CD4-positive, alpha-beta T cell treated with Interleukin-4 for 1 hour (primary cell): ENCODE results near the gene CDH8.

ENCODE experiments used
- DNase-seq, 2 donors: peaks; one replicate each; pipeline ENCODE4 v3.0.0-alpha.2; 2020 to 2022

The CDH8 gene, protein sequence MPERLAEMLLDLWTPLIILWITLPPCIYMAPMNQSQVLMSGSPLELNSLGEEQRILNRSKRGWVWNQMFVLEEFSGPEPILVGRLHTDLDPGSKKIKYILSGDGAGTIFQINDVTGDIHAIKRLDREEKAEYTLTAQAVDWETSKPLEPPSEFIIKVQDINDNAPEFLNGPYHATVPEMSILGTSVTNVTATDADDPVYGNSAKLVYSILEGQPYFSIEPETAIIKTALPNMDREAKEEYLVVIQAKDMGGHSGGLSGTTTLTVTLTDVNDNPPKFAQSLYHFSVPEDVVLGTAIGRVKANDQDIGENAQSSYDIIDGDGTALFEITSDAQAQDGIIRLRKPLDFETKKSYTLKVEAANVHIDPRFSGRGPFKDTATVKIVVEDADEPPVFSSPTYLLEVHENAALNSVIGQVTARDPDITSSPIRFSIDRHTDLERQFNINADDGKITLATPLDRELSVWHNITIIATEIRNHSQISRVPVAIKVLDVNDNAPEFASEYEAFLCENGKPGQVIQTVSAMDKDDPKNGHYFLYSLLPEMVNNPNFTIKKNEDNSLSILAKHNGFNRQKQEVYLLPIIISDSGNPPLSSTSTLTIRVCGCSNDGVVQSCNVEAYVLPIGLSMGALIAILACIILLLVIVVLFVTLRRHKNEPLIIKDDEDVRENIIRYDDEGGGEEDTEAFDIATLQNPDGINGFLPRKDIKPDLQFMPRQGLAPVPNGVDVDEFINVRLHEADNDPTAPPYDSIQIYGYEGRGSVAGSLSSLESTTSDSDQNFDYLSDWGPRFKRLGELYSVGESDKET

DNA sequence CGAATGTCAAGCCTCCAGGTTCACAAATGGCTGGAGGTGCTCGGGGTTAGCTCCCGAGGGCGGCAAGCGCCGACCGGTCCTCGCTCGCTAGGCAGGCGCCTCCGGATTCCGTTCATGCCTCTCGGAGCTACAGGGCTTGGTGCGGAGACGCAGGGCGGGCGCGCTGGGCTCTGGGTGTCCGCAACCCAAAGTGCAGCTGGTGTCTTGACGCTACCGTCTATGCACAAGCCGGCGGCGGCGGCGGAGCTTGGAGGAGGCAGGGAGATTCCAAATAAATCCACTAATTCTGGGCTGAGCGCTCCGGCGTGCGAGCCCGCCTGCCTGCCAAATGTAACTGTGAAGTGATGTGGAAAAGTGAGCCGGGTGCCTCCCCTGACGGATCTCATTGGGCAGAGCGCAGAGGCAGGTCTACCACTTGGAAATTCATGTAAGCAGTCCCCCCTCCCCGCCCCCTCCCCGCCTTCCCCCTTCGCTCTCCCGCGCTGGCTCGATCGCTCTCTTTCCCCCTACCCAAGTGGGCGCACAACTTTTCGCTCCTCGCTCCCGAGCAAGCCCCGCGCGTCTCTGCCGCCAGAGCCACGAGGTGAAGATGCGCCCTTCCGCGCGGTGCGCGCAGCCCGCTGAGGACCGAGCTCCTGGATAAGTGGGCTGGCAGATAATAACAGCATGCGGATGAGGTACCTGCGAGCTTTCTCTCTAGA is at the start of gene CDH8:
CDH8 (minus strand) TSS at position 338 of the 701 bp plus-strand sequence. CDS start 15,035 bp downstream, outside the sequence.
- DNase-seq, result no peak

DNA sequence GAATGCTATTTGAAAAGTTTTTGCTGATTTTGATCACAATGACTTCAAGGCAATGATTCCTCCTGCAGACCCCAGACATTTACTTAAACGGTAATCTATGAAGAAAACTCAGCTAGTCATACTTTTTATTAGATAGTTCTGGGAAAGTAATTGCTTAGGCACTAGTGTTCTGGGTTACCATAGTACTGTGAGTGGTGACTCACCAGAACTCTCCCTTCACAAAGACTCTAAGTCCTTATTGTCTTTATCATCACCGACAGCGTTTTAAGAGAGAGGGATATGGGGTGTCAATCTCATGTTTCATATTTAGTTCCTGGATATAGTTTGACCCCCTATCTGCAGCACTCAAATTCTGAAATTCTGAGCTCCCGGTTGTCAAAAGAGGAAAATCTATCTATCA is 43.0 kb upstream of the CDH8 start:
- no peak for DNase-seq

DNA sequence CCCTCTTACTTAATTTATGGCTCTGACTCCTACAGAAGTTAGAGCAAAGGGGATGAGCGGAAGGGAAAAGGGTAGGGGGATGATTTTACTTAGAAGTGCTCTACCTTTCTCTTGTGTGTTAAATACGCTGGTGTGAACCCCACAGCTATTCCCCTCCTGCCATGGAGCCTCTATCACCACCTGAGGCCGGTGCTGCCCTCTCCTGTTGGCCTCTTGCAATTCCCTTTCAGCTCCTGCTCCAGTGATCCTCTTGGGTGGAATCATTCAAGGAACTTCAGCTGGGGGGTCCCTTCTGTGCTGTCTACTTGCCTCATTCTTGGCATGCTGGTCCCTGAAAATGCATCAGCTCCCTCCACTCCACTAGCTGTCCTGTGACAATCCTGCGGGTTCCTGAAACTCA is 41.8 kb upstream of the CDH8 start:
- no peak for DNase-seq

DNA sequence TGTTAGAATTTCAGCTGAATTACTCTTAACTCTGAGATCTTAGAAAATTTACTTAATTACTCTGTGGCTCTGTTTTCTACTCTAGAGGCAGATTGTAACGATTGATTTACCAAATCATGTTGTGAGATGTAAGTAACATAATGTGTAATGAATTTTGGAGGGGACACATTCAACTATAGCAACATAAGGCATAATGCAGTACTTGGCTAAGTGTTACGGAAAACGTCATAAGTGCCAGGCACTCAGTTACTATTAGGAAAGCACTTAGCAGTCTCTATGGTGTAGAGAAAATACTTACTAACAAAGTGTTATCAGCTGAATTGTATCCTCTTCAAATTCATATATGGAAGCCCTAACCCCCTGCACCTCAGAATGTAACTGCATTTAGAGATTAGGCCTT is 40.6 kb upstream of the CDH8 start:
- DNase-seq, result no peak

DNA sequence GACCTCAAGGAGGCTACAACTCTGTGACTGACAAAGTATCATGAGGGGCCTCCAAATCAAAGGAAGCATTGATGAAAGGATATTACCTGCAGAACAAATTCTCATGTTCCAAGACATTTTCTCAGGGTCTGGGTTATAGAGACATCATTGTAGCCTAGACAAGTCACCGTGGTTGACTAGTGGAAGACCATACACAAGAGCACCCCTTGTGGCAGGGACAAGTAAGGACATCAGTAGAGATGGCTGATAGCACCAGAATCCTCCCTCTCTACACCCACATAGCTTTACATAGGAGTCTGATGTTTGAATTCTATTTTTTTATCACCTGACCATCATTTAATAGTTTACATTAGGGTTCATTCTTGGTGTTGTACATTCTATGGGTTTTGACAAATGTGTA is 32.5 kb upstream of the CDH8 start:
- DNase-seq, result no peak

DNA sequence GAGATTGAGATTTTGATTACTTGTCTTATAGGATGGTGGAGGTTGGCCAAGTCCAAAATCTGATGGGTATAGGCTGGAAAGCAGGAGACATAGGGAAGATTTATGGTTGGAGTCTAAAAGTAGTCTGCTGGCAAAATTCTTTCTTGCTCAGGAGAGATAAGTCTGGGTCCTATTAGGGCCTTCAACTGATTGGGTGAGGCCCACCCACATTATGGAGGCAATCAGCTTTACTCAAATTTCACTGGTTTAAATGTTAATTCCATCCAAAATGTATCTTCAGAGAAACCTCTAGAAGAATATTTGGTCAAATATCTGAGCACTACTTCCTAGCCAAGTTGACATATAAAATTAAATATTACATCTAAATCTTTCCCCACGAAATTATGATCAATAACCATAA is 31.7 kb upstream of the CDH8 start:
- DNase-seq, result no peak

DNA sequence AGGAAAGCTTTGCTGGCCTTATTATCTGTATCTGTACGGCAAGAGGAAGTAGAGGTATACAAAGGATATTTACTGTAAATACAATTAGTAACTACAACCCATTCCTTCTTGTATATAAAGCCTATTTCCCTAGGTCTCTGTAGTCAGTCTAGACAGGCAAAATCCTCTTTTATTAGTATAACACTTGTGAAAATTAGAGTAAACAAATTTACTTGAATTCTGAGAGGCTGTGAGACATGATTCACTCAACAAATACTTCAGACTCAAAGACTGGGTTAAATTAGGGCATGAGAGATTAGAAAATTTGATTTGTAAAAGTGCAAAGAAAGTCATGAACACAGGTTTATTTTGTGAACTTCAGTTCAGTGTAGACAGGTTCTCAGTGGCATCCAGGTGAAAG is 30.9 kb upstream of the CDH8 start:
- DNase-seq, result no peak

DNA sequence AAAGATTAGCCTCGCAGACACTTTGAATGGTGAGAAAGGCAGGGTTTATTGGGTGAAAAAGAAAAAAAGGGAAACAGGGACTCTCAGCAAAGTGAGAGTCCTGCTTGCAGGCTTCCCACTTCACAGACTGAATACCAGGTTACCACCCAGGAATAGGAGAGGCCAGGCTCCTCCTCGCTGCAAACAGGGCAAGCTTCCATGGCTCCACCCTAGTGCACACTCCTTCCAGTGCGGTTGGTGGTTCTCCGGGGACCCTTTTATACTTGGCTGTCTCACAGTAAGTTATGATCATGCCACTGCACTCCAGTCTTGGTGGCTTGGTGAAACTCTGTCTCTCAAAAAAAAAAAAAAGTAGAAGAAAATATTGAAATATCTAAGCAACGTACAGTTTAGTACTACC is 30.5 kb upstream of the CDH8 start:
- no peak for DNase-seq

DNA sequence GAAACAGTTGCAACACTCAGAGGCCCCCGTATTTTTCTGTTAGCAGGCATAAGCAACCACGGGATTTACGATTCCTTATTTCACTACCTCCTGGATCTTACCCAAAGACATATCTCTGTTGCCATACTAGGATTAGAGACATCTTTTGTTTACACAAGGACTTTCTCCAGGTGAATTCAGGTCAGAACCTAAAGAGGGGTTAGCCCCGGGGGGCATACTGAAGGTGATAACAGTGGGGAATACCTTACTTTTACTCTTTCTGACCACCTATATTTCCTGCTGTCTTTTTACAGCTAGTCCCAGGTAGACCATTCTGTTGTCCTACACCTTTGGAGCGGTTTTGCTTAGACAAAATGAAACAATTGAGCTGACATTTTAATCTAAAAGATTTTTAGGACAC is 27.9 kb upstream of the CDH8 start:
- DNase-seq, result no peak

DNA sequence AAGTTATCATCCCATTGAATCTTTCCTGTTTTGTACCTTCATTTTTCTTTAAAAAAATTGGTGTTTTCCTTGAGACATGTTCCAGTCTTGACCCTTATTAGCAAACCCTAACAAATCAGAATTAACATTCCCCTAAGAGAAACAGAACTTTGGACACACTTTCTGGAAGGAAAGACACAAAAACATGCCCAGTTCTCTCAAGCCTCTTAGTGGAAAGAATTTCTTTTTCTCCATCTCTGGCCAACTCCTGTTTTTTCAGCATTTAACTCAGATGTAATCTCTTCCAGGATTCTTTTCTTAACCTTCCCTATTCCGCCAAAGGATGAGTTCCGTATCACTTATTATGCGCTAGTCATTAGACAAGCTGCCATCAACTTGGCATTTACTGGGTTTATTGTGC is 23.9 kb upstream of the CDH8 start:
- no peak for DNase-seq

DNA sequence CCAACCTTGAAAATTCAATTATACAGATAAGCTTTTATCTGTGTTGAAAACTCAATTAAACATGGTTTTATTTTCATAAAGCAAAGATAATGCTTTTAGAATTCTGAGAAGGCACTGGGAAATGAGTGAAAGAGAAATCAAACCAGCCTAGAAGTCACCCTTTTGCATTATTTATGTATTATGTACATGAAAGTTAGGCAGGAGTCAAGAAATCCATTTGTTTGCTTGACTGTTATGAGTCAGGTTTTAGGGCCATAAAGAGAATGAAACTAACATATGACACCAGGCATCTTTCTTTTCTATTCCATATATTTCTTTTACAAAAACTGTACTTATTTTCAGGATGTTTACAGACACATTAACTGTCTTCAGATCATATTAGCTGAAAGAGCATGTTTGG is 23.3 kb upstream of the CDH8 start:
- DNase-seq, result no peak

DNA sequence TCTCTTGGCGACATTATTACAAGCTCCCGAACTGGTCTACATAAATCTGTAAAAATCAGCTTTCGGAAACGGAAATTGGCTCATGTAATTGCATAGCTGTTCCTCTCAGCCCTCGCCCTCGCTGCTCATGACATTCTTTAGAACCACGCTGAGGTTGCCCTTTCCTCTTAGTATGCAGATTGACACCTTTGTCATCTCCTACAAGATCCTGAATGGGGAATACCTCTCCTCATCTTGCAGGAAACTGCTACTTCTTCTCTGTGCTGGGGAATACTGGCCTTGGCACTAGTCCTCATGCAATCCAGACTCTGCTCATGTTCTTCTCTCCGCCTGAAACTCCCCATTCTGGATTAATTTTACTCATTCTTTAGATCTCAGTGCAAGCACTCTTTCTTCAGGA is 22.2 kb upstream of the CDH8 start:
- no peak for DNase-seq

DNA sequence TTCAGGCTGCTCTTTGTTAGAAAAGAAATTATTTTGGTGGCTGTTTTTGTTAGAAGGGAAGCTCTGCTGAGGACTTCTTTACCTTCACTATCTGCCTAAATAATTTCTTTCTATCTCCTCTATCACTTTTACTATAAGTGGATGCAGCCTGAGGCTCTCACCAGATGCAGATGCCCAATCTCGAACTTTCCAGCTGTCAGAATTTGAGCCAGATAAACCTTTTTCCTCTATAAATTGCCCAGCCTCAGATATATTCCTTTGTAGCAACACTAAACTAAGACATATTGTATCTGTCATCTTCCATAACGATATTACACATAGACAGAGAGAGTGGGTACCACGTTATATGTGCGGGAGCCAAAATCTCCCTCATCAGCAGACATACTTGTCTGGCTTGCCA is 15.7 kb upstream of the CDH8 start:
- no peak for DNase-seq

DNA sequence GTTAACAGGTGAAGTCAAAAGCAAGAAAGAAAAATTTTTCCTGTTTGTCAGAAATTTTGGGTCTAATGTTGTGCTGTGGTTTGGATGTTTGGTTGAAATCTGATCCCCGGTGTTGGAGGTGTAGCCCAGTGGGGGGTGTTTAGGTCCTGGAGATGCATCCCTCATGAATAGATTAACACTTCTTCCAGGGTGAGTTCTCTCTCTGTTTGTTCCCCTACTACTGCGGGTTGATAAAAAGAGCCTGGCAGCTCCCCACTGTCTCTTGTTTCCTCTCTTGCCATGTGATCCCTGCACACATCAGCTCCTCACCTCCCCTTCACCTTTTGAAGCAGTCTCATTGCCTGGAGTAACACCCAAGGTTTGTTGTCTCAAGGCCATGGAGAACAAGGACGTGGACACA is 14.6 kb upstream of the CDH8 start:
- no peak for DNase-seq

DNA sequence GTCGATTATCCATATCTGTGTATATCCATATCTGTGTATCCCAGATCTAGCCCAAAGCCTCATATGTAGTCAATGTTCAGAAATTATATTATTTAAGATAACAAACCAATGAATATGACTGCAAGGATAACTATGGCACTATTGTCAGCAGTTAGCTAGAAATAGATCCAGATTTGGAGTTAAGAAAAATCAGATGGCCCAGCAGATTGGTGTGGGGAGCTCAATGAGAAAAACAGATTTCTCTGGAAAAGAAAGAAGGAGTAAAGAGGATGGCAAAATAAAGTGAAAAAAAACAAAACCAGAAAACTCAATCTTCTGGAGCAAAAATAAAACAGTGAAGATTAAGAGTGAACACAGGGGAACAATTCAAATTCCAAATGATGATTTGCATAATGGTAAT is 10.6 kb upstream of the CDH8 start:
- no peak for DNase-seq

DNA sequence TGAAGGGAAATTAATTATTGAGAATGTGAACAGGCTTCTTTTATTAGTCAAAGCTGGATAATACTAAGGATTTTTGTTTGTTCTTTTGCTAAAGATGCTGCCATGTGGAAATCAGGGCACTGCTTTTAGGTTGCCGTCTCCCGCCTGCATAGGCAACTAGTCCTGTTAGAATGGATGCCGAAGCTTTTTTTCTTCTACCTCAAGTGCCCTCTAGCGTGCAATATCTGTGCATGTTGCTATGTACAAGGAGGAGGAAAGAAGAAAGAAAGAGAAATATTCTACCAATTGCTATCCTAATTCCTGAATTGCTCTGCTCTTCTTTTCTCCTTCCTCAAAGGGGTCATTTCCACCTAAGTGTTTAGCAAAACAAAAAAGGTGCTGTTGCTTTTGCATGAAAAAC is 5.2 kb upstream of the CDH8 start:
- DNase-seq, result no peak

DNA sequence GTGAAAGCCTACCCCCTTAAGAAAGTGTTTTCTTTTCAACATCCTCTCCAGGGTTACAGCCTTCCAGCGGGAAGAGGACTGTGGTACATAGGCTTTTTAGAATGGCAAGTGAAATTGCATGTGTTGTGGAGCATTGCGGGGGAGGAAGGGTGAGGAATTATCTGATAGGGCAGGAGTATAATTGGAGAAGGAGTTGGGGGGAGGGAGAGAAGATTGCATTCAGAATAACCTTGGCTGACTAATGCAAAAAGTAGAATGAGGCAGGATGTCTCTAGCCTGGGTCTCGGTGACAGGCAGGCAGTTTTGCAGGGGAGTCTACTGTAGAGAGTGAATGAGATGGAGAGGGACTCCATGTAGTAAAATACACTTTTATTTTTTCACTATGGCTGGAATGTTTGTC is 2.4 kb upstream of the CDH8 start:
- no peak for DNase-seq

DNA sequence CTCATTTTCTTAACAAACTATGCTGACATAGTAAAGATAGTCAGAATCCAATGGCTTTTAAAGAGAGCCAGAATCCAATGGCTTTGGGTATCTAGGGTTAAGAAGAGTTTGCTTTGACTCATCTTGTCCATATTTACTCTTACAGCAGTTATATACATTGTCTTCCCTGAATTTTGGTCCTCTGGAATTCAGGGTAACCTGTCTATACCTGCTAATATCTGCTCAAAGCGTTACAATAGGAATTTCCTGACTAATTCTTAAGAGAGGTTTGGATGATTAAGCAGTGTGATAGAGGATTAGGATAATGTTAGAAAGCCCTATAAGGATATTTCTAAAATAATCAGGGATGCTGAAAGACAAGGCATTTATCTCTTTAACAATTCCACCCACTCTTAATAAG is 2.0 kb upstream of the CDH8 start:
- DNase-seq, result no peak

DNA sequence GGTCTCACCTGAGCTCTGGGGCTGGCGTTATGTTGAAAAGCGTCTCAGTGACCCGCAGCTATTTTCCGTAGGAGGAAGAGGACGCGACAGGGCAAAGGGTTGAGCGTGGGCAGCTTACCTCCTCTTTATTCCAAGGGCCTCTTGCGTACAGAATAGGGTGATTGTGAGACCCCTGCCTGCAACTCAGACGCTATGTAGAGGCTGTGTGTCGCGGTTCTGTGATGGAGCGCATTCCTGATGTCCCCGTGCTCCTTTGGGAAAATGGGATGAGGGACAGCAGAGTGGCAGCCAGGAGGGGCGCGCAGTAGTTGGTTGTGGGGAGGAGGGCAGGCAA is 531 bp upstream of the CDH8 start:
- DNase-seq, result no peak

DNA sequence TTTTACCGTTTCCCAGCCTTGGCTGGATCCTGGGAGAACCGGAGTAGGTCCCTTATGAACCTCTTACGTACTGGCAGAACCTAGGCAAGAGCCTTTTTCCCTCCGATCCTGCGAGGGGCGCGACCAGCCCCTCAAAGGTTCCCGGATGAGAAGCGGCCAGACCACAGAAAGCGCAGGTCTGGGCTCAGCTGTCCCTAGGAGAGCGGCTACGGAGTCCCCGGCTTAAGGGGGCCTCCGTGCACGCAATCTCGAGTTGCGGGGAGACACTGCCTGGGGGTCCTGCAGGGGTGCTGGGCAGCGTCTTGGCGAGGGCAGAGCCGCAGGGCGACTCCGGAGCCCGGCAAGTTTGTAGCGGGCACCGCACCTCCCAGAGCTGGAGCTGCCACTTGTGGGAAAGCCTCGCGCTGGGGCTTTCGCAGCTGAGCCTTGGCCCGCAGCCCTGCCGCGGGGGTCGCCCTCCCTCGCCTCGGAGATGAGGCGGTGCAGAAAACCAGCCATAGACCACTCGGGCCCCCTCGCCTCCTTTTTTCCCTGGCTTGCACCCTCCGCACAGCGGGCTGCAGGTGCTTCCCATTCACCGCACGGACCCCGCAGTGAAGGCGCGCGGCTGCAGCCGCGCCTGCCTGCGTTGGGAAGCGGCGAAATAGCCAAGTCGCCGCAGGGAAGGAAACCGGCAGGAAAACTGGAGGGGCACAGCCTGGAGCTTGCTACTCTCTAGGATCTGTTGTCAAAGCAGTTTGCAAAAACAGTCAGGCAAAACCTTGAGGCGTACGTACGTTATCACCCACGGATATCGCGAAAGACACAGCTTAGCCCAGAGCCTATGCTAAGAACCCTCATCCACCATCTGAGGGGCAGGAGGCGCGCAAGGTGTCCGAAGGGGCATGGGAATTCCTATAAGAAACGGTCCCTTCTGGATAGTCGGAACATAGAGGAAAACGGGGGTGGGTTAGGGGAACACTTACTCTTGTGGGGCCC is 834 bp downstream of the CDH8 start:
- no peak for DNase-seq

DNA sequence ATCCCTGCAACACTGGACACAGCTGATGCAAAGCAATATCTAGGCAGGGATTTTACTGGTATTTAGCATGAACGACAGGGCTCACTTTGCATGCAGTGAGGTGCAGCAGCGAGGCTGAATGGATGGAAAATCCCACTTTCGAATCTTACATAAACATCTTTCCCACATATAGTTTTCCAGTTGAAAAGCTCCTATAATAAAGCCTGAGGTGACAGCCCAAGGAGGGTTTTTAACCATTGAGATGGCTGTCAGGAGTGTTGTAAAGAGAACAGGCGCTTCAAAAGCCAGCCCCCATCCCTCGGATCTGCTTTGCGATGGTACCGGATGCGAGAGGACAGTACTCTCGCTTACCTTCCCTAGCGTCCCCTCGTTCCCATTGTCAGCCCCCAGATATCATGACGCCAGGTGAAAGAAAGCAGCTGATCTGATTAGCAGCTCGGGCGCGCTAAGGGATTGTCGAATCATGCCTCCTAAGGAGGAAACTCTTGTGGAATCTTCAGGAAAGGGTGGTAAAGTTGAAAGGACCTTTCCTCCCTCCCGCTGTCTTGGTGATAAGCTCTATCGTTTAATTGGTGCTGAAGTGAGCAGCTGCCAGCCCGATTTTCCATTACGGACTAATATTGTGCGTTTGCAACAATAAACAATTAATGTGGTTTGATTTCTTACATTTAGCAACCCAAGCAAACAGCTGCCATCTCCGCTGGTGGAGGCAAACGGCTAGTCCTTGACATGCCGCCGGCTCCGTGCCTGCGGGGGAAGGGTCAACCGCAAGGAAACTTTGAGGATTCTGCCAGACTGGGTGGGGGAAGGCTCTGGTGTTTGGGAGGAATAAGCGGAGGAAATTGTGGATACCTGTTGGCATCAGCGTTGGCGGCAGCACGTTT is 1.8 kb downstream of the CDH8 start:
- no peak for DNase-seq

DNA sequence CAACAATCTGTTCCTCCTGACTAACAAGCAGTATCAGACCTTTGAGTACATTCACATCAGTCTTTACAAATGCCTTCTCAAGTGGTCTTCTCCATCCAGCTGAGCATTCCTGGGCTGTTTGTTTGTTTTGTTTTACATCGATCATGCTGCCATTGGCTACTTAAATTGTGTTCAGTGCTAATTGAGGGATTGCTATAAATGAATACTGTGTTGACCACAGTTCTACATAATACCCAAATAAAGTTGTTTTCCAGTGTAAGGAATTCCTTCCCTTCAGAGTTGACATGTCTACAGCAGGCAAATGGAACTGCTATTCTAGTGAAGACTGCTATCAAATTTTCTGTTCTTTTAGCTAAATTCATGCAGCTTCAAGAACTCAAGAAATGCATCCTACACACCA is 3.2 kb downstream of the CDH8 start:
- DNase-seq, result no peak
